Measurements from ENCODE around the gene HDGFL2.

The HDGFL2 gene

GRCh38 chr19:4516939-4517300, 44.8 kb downstream of the HDGFL2 start:
- Histone ChIP-seq H3K36me3 (ENCODE audit: insufficient read depth) (no peaks in the 10 kb centered on the region), H3K4me3 (IDR thresholded peaks at IDR 0.05; ENCODE audit: insufficient read depth, low read depth, low read length) (no peak overlapping the region), H4K20me1 (ENCODE audit: insufficient read depth) (no peaks in the 10 kb centered on the region), H3K9ac (no peak overlapping the region), H3K27ac (no peak overlapping the region), H3K79me2 (ENCODE audit: insufficient read depth, low read depth) (no peaks in the 10 kb centered on the region), H3K4me1 (ENCODE audit: low read depth, poor library complexity, severe bottlenecking) (no peaks in the 10 kb centered on the region), H3K4me2 (no peak overlapping the region), H3K27me3 (ENCODE audit: insufficient read depth, low read depth) (peaks cover 74% of the 10 kb centered on the region), H2AFZ (ENCODE audit: low read depth) (no peak overlapping the region)
- no peak for TF ChIP-seq CTCF (conservative IDR thresholded peaks at IDR 0.05; ENCODE audit: low read depth, low read length)

GRCh38 chr19:4517451-4518057, 45.5 kb downstream of the HDGFL2 start:
- H2AFZ ChIP-seq (ENCODE audit: low read depth), result no peak overlapping the region
- H3K4me1 ChIP-seq (ENCODE audit: low read depth, poor library complexity, severe bottlenecking), result no peaks in the 10 kb centered on the region
- H3K9ac ChIP-seq, result no peak overlapping the region
- H3K36me3 ChIP-seq (ENCODE audit: insufficient read depth), result no peaks in the 10 kb centered on the region
- no peak for TF ChIP-seq CTCF (conservative IDR thresholded peaks at IDR 0.05; ENCODE audit: low read depth, low read length)
- no peak overlapping the region for H3K27ac ChIP-seq
- H3K27me3 ChIP-seq (ENCODE audit: insufficient read depth, low read depth), result peaks cover 79% of the 10 kb centered on the region
- no peak overlapping the region for H3K4me3 ChIP-seq (IDR thresholded peaks at IDR 0.05; ENCODE audit: insufficient read depth, low read depth, low read length)
- H3K79me2 ChIP-seq (ENCODE audit: insufficient read depth, low read depth), result no peaks in the 10 kb centered on the region
- no peak overlapping the region for H3K4me2 ChIP-seq
- H4K20me1 ChIP-seq (ENCODE audit: insufficient read depth), result no peaks in the 10 kb centered on the region

GRCh38 chr19:4518345-4519171, 46.5 kb downstream of the HDGFL2 start, which contains the start of gene PLIN4:
TSS of gene PLIN4 (minus strand) at chr19:4518486. CDS start at chr19:4518272, 214 bp downstream.
- Histone ChIP-seq H3K27me3 (ENCODE audit: insufficient read depth, low read depth) (peaks cover 85% of the 10 kb centered on the region), H3K4me2 (no peak within 1 kb of the TSS), H3K79me2 (ENCODE audit: insufficient read depth, low read depth) (no peaks in the 10 kb centered on the region), H3K4me1 (ENCODE audit: low read depth, poor library complexity, severe bottlenecking) (no peaks in the 10 kb centered on the region), H2AFZ (ENCODE audit: low read depth) (no peak within 1 kb of the TSS), H3K36me3 (ENCODE audit: insufficient read depth) (no peaks in the 10 kb centered on the region), H4K20me1 (ENCODE audit: insufficient read depth) (no peaks in the 10 kb centered on the region), H3K9ac (no peak within 1 kb of the TSS), H3K4me3 (IDR thresholded peaks at IDR 0.05; ENCODE audit: insufficient read depth, low read depth, low read length) (no peak within 1 kb of the TSS), H3K27ac (no peak within 1 kb of the TSS)
- TF ChIP-seq CTCF (conservative IDR thresholded peaks at IDR 0.05; ENCODE audit: low read depth, low read length), result no peak

- Histone ChIP-seq H3K79me2 (ENCODE audit: insufficient read depth, low read depth) (no peaks in the 10 kb centered on the region), H3K4me3 (IDR thresholded peaks at IDR 0.05; ENCODE audit: insufficient read depth, low read depth, low read length) (no peak overlapping the region), H3K27me3 (ENCODE audit: insufficient read depth, low read depth) (peaks cover 80% of the 10 kb centered on the region), H4K20me1 (ENCODE audit: insufficient read depth) (no peaks in the 10 kb centered on the region), H3K9ac (no peak overlapping the region), H2AFZ (ENCODE audit: low read depth) (no peak overlapping the region), H3K36me3 (ENCODE audit: insufficient read depth) (no peaks in the 10 kb centered on the region), H3K27ac (no peak overlapping the region), H3K4me2 (no peak overlapping the region), H3K4me1 (ENCODE audit: low read depth, poor library complexity, severe bottlenecking) (no peaks in the 10 kb centered on the region)
- TF ChIP-seq CTCF (conservative IDR thresholded peaks at IDR 0.05; ENCODE audit: low read depth, low read length), result no peak
These were observed 47.0 kb downstream of the HDGFL2 start for GRCh38 chr19:4519172-4519496.
